GM18909 (cell line): ENCODE results near the gene OFD1.

Source experiments
- ATAC-seq: cut with Tn5 transposase; IDR thresholded peaks from one replicate; pipeline ENCODE4 v1.9.1; 2021; ENCODE audit warnings: mild to moderate bottlenecking; ENCODE audit not compliant: unreplicated experiment, poor library complexity

Gene OFD1, protein sequence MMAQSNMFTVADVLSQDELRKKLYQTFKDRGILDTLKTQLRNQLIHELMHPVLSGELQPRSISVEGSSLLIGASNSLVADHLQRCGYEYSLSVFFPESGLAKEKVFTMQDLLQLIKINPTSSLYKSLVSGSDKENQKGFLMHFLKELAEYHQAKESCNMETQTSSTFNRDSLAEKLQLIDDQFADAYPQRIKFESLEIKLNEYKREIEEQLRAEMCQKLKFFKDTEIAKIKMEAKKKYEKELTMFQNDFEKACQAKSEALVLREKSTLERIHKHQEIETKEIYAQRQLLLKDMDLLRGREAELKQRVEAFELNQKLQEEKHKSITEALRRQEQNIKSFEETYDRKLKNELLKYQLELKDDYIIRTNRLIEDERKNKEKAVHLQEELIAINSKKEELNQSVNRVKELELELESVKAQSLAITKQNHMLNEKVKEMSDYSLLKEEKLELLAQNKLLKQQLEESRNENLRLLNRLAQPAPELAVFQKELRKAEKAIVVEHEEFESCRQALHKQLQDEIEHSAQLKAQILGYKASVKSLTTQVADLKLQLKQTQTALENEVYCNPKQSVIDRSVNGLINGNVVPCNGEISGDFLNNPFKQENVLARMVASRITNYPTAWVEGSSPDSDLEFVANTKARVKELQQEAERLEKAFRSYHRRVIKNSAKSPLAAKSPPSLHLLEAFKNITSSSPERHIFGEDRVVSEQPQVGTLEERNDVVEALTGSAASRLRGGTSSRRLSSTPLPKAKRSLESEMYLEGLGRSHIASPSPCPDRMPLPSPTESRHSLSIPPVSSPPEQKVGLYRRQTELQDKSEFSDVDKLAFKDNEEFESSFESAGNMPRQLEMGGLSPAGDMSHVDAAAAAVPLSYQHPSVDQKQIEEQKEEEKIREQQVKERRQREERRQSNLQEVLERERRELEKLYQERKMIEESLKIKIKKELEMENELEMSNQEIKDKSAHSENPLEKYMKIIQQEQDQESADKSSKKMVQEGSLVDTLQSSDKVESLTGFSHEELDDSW

GRCh38 chrX:13734278-13735172, at the start of gene OFD1, which contains the start of gene TRAPPC2:
Gene OFD1 (plus strand): TSS chrX:13734748. CDS start chrX:13735072, 324 bp downstream.
Gene TRAPPC2 (minus strand): TSS chrX:13734620. CDS start chrX:13719963, 14,657 bp downstream.
- peak; percentile 91 for ATAC-seq

GRCh38 chrX:13685126-13685763, 49.3 kb upstream of the OFD1 start:
- ATAC-seq = no peak

GRCh38 chrX:13687203-13687602, 47.3 kb upstream of the OFD1 start:
- ATAC-seq = no peak

DNA sequence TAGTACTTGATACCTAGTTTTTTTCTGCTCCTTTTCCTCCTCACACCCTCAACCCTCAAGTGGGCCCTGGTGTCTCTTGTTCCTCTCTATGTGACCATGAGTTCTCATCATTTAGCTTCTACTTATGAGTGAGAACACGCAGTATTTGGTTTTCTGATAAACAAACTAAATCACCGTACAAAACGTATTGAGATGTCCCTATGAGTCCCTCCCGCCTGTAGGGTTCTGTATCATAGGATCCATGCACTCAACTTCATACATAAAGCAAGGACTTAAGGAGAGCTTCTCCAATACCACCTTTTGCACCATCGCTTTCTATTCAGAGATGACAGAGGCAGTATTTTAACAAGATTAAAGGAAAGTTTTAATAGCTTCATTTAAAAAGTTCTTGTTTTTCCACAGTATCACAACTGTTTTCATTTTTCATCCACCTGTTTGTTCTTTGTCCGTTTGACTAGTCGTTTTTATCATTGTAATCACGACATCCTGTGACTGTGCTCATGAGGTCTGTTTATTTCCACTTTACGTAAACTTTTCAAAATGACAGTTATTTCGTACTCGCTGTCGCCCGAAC, 46.1 kb upstream of the OFD1 start:
- ATAC-seq = no peak

DNA sequence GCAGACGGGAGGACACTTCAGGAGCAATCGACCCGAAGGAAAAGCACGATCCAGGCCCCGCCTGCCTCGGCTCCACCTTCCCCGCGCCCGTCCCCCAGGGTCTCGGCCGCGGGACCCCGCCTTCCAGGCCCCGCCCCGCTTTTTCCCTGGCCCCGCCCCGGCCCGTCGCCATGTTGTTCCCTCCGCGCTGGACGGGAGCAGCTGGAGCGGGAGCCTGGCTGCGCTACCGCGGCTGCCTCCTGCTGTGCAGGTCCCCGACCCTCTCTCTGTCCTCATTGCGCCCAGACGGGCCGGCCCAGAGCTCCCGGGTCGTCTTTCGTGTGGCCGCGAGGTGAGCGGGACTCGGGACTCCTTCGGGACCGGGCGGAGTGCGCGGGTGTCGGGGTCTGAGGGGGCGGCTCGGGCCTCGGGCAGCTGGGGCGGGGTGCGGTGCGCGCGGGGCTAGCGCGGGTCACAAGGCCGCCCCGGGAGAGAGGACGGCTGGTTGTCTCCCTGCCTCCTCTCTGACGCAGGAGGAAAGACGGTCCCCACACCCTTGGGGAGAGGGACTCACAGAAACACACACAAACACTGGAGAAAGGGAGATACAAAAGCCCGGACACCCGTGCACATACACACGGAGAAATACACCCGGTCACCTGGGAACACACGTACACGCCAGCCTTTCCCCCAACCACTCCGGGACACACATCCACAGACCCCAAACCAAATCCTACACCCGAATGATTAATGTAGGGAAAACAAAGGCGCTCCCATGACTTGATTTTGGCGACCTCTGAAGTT, 45.4 kb upstream of the OFD1 start, which contains the start of gene RAB9A:
RAB9A (plus strand) TSS at position 171 of the 783 bp plus-strand sequence. CDS start 19,619 bp downstream, outside the sequence.
- peak; percentile 75 for ATAC-seq

GRCh38 chrX:13689741-13690211, 44.8 kb upstream of the OFD1 start:
- no peak for ATAC-seq

DNA sequence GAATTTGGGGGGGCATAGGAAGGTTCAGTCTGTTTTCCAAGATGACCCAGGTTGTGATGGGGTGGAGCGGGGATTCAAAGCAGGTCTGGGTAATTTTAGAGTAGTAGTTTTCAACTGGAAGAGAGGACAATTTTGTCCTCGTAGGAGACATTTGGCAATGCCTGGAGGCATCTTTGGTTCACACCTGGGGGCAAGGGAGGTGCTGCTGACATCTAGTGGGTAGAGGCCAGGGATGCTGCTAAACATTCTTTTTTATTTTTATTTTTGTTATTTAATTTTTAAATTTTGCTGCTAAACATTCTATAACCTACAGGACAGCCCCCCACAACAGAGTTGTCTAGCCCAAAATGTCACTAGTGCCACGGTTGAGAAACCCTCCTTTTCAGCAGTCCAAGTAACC, 43.7 kb upstream of the OFD1 start:
- ATAC-seq = no peak

DNA sequence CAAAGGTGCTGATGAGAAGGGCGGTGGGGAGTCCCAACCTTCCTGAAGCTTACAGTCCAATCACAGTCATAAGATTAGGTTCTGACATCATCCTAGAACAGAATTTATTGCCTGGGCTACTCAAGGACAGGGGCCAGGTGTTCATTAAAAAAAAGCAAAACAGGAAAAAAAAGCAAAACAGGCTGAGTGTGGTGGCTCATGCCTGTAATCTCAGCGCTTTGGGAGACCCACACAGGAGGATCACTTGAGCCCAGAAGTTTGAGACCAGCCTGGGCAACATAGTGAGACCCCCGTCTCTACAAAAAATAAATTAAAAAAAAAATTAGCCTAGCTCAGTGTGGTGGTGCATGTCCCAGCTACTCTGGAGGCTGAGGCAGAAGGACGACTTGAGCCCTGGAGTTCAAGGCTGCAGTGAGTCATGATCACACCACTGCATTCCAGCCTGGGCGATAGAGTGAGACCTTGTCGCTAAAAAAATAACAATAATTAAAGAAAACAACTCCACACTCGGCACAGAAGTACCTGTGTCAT, 42.6 kb upstream of the OFD1 start:
- no peak for ATAC-seq

- ATAC-seq = no peak
Observed at GRCh38 chrX:13692771-13693231, 41.7 kb upstream of the OFD1 start.

GRCh38 chrX:13693341-13693961, 41.1 kb upstream of the OFD1 start:
- no peak for ATAC-seq

DNA sequence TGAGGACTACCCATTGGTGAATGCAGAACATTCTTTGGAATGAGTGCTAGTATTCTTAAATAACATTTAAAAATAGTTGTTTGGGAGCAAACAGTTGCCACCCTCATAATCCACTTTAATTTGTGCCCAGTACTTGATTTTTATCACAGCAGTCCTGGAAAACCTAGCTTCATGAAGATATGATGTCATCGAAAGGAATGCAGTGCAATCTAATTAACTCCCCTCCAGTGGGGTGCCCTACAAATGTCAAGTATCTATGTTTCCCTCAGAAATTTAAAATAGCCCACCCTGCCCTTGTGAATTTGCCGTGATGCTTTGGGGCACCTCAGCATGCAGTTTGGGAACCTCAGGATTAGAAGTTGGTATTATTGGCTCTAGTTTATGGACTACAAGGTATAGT, 40.2 kb upstream of the OFD1 start:
- no peak for ATAC-seq

DNA sequence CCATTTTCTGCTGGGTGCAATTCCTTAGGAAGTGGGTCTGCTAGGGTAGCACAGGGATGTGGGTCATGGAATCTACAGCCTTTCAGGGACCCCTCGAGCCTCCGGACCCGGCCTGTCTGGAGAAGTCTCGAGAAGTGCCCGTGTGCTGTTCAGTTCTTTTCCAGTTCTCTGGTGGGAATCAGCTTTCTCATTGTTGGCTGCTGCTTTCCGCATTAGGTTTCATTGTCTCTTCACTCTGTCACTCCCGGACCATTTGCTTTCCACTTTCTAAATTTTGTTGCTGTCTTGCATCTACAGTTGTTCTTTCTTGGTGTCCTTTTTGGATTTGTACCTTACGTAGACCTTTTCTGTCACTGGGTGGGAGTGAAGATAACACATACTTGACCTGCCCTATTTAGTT, 39.6 kb upstream of the OFD1 start:
- ATAC-seq = no peak

GRCh38 chrX:13695601-13696115, 38.9 kb upstream of the OFD1 start:
- no peak for ATAC-seq

DNA sequence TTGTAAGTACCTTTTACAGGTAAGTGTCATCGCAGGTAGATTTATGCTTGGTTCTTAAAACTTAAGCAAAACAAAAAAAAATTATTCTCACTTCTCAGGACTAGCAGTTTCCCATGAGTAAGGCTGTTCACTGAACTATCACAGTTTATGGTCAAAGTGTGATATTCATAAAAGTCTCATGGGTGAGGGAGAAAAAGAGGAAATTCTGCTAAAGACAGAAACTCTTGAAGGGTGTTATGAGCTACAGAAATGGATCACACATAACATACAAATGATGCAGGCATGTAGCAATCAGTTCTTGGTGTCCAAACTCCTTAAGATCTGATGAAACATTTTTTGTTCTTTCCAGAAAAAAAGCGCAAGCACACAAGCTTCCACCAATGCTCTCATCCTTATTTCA, 37.1 kb upstream of the OFD1 start:
- ATAC-seq = peak; percentile 61

- ATAC-seq = peak; percentile 6
Observed at GRCh38 chrX:13697976-13698375, 36.6 kb upstream of the OFD1 start.

DNA sequence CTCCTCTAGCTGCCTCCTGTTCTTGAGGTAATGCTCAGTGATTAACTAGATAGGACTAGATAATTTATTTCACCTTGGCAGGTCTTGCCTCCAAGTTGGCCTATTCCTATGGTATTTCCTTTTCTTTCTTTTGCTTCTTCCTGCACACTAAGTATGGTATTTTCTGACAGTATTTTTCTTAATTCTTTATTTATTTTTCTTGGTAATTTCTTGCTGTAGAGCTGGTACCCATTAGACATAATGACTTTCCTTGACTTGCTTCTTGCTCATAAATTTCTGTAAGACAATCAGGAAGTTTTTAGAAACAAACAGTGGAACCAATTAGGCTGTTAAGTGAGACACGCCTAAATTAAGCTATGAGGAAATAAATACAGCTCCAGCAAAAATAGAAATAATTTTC, 36.1 kb upstream of the OFD1 start:
- no peak for ATAC-seq

- ATAC-seq = peak; percentile 61
Observed at GRCh38 chrX:13699183-13699826, 35.2 kb upstream of the OFD1 start.
